Calu3 (cell line): ENCODE data around the gene HADHA. TPM values are rescaled to one million over a fixed set of nuclear protein-coding genes. Genes with fewer than 3 reads are reported as not detected.

Experiments used
- BruUV-seq: library from RNA; stranded (reverse); fragments of 400-500 nt; replicated peaks from 2 replicates; lab custom pipeline; 2021; lab: Mats Ljungman, UMichigan
- CTCF ChIA-PET: fragments of 300-600 bp; sonication (Branson Sonifier 250); formaldehyde crosslinking; loops from one replicate; lab custom pipeline; 2022; ENCODE audit warnings: antibody characterized with exemption; lab: Charles Lee
- DNase-seq: peaks from one replicate; pipeline ENCODE4 v3.0.0; 2022
- H3K27ac Mint-ChIP-seq: one replicate; pipeline ENCODE4 v1.8.0; 2022; ENCODE audit warnings: mixed read lengths; ENCODE audit not compliant: unreplicated experiment
- H3K27me3 Mint-ChIP-seq: one replicate; pipeline ENCODE4 v1.8.0; 2022; ENCODE audit warnings: mixed read lengths; ENCODE audit not compliant: unreplicated experiment
- H3K36me3 Mint-ChIP-seq: one replicate; pipeline ENCODE4 v1.8.0; 2022; ENCODE audit warnings: mild to moderate bottlenecking, moderate library complexity, mixed read lengths; ENCODE audit not compliant: insufficient read depth, unreplicated experiment
- H3K4me1 Mint-ChIP-seq: one replicate; pipeline ENCODE4 v1.8.0; 2022; ENCODE audit warnings: mild to moderate bottlenecking, low read depth, mixed read lengths; ENCODE audit not compliant: unreplicated experiment
- H3K4me3 Mint-ChIP-seq: one replicate; pipeline ENCODE4 v1.8.0; 2022; ENCODE audit warnings: mild to moderate bottlenecking, low read depth, moderate library complexity, mixed read lengths; ENCODE audit not compliant: unreplicated experiment
- H3K9me3 Mint-ChIP-seq: one replicate; pipeline ENCODE4 v1.8.0; 2022; ENCODE audit warnings: low read depth, mixed read lengths; ENCODE audit not compliant: unreplicated experiment
- intact Hi-C: fragments of 100-400 bp; cut with micrococcal nuclease; formaldehyde crosslinking; loops from one replicate; pipeline ENCODE4 v1.10.0; 2022; ENCODE audit not compliant: unreplicated experiment
- total RNA-seq: library from RNA; stranded (reverse); gene quantifications from 2 replicates; pipeline ENCODE4 v1.2.3, GENCODE V29; 2022
- TF ChIP-seq, protein P1 (sequence below): fragments of 200-600 bp; IDR thresholded peaks from one replicate; pipeline ENCODE4 v1.8.0; 2022; ENCODE audit warnings: antibody characterized with exemption; ENCODE audit not compliant: unreplicated experiment

HADHA gene
- total RNA-seq, 1 experiment from 2014 or later, result 127 TPM

GRCh38 chr2:26237868-26238267 lies 6.6 kb downstream of the HADHA start:
- H3K27me3 Mint-ChIP-seq, result no peaks in the 10 kb centered on the region
- intact Hi-C loops, result no loop called here
- no TSS peak for BruUV-seq
- no peak overlapping the region for H3K4me3 Mint-ChIP-seq
- no peaks in the 10 kb centered on the region for H3K9me3 Mint-ChIP-seq
- no peak overlapping the region for H3K27ac Mint-ChIP-seq
- peaks cover 27% of the 10 kb centered on the region for H3K4me1 Mint-ChIP-seq
- CTCF ChIA-PET, result no interaction called here
- TF ChIP-seq, protein P1, sequence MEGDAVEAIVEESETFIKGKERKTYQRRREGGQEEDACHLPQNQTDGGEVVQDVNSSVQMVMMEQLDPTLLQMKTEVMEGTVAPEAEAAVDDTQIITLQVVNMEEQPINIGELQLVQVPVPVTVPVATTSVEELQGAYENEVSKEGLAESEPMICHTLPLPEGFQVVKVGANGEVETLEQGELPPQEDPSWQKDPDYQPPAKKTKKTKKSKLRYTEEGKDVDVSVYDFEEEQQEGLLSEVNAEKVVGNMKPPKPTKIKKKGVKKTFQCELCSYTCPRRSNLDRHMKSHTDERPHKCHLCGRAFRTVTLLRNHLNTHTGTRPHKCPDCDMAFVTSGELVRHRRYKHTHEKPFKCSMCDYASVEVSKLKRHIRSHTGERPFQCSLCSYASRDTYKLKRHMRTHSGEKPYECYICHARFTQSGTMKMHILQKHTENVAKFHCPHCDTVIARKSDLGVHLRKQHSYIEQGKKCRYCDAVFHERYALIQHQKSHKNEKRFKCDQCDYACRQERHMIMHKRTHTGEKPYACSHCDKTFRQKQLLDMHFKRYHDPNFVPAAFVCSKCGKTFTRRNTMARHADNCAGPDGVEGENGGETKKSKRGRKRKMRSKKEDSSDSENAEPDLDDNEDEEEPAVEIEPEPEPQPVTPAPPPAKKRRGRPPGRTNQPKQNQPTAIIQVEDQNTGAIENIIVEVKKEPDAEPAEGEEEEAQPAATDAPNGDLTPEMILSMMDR, result no peak
- DNase-seq, result no peak
- peaks cover 23% of the 10 kb centered on the region for H3K36me3 Mint-ChIP-seq

DNA sequence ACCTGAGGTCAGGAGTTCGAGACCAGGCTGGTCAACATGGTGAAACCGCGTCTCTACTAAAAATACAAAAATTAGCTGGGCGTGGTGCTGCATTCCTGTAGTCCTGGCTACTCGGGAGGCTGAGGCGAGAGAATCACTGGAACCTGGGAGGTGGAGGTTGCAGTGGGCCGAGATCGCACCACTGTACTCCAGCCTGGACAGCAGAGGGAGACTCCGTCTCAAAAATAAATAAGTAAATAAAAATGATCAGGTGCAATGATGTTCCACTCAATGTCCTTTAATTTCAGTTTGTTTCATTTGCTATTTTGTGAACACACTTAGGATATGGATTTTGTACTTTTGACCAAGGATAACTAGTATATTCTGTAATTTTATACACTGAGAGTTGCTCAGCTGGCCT lies 9.3 kb downstream of the HADHA start:
- no peaks in the 10 kb centered on the region for H3K27me3 Mint-ChIP-seq
- H3K9me3 Mint-ChIP-seq, result no peaks in the 10 kb centered on the region
- CTCF ChIA-PET, result no interaction called here
- H3K27ac Mint-ChIP-seq, result no peak overlapping the region
- TF ChIP-seq, protein P1, result no peak
- intact Hi-C loops, result no loop called here
- peaks cover 34% of the 10 kb centered on the region for H3K36me3 Mint-ChIP-seq
- BruUV-seq, result no TSS peak
- no peak overlapping the region for H3K4me3 Mint-ChIP-seq
- no peak for DNase-seq
- peaks cover 17% of the 10 kb centered on the region for H3K4me1 Mint-ChIP-seq

DNA sequence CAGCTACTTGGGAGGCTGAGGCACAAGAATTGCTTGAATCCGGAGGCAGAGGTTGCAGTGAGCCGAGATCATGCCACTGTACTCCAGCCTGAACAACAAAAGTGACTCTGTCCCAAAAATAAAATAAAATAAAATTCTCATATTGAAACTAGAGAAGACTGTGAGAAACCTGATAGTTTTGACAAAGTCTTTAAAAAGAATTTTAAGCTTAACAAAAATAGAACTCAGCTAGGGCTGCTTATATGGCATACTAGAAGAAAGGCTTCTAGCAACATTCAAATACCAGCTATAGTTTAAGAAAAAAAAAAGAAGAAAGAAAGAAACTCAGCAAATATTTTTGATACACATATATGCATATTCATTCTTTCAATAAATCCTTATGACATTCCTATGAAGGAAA lies 13.6 kb downstream of the HADHA start:
- CTCF ChIA-PET, result no interaction called here
- no peaks in the 10 kb centered on the region for H3K4me1 Mint-ChIP-seq
- H3K9me3 Mint-ChIP-seq, result no peaks in the 10 kb centered on the region
- H3K4me3 Mint-ChIP-seq, result no peak overlapping the region
- peaks cover 32% of the 10 kb centered on the region for H3K36me3 Mint-ChIP-seq
- intact Hi-C loops, result no loop called here
- no peak overlapping the region for H3K27ac Mint-ChIP-seq
- DNase-seq, result no peak
- no TSS peak for BruUV-seq
- TF ChIP-seq, protein P1, result no peak
- H3K27me3 Mint-ChIP-seq, result no peaks in the 10 kb centered on the region

DNA sequence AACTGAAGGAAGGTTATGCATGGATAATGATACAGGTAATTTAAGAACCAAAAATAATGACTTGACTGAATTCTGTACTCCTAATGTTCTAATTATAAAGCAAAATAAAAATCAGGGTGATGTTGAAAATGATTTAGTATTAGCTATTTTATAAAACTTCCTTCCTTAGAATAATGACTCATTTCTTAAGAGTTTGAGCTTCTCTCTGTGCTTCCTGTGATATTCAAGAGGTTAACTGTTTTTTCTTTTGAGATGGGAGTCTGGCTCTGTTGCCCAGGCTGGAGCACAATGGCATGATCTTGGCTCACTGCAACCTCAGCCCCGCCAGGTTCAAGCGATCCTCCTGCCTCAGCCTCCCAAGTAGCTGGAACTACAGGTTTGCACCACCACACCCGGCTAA lies 14.8 kb downstream of the HADHA start:
- intact Hi-C loops, result no loop called here
- Mint-ChIP-seq H3K4me1 (peaks cover 3% of the 10 kb centered on the region), H3K4me3 (no peak overlapping the region), H3K9me3 (no peaks in the 10 kb centered on the region), H3K36me3 (peaks cover 22% of the 10 kb centered on the region), H3K27ac (no peak overlapping the region), H3K27me3 (no peaks in the 10 kb centered on the region)
- no peak for DNase-seq
- TF ChIP-seq, protein P1, result no peak
- CTCF ChIA-PET, result no interaction called here
- BruUV-seq, result no TSS peak
